ENCODE results near the gene C1orf174. TPM values are rescaled to one million over a fixed set of nuclear protein-coding genes. Genes with fewer than 3 reads are reported as not detected.

C1orf174 gene
- total and polyA plus RNA-seq, 2 of the 13 experiments (the other 11 are each of a cell fraction or from before 2014, with no cell fraction given) = 21.6 to 31.4 TPM

GRCh38 chr1:3926956-3927355 is 26.9 kb upstream of the C1orf174 start:
- no peaks in the 10 kb centered on the region for H3K36me3 ChIP-seq (replicated peaks in 1 of 2; ENCODE audit: control insufficient read depth in 1 of 2, insufficient read depth in 2 of 2, low read length in 2 of 2)
- no peak overlapping the region for H2AFZ ChIP-seq (ENCODE audit: low read length)
- no peak for TF ChIP-seq ZNF788 (CRISPR knock-in tag; IDR thresholded peaks at IDR 0.05; ENCODE audit: borderline replicate concordance)
- no peak for TF ChIP-seq ZNF703 (CRISPR knock-in tag; IDR thresholded peaks at IDR 0.05; ENCODE audit: borderline replicate concordance)
- intact Hi-C loops (cut with micrococcal nuclease; ENCODE audit: unreplicated experiment) (no loop called here), in situ Hi-C loops (cut with HindIII; ENCODE audit: extremely low pct_ligation_motif_present, low pct_unique_long_range_greater_than_20kb) (no loop called here)
- no TSS peak for BruUV-seq (replicated peaks)
- H3K4me1 ChIP-seq (ENCODE audit: insufficient read depth, low read length) = no peaks in the 10 kb centered on the region
- H3K27me3 ChIP-seq (ENCODE audit: control insufficient read depth in 1 of 2, insufficient read depth in 2 of 2, low read length in 2 of 2) = peaks cover 9 to 39% of the 10 kb centered on the region in 2 experiments
- no peak for ATAC-seq
- H3K9me3 ChIP-seq (ENCODE audit: low read length) = no peaks in the 10 kb centered on the region
- ChIA-PET POLR2A (no interaction called here), CTCF (ENCODE audit: low intra/inter-chr PET ratio, low total read pairs) (no interaction called here)
- no peak overlapping the region for H3K9ac ChIP-seq (ENCODE audit: insufficient read depth, low read depth, low read length)
- H3K27ac ChIP-seq (ENCODE audit: extremely low read length, insufficient read depth, low read length) = no peak overlapping the region
- no peaks in the 10 kb centered on the region for H3K79me2 ChIP-seq (ENCODE audit: insufficient read depth, low read length)
- no peak overlapping the region for H3K4me2 ChIP-seq (ENCODE audit: low read depth, low read length)
- H3K4me3 ChIP-seq (replicated peaks in 1 of 3; ENCODE audit: insufficient read depth in 1 of 3, low read depth in 2 of 3, low read length in 3 of 3) = no peak overlapping the region
- H4K20me1 ChIP-seq (ENCODE audit: insufficient read depth, low read length) = no peaks in the 10 kb centered on the region
- FAIRE-seq = no peak
- no peak for DNase-seq (ENCODE audit: low spot score)

GRCh38 chr1:3925762-3926161 is 25.7 kb upstream of the C1orf174 start:
- in situ Hi-C loops (cut with HindIII; ENCODE audit: extremely low pct_ligation_motif_present, low pct_unique_long_range_greater_than_20kb) (no loop called here), intact Hi-C loops (cut with micrococcal nuclease; ENCODE audit: unreplicated experiment) (no loop called here)
- ChIA-PET POLR2A (no interaction called here), CTCF (ENCODE audit: low intra/inter-chr PET ratio, low total read pairs) (no interaction called here)
- Histone ChIP-seq H3K4me2 (ENCODE audit: low read depth, low read length) (no peak overlapping the region), H4K20me1 (ENCODE audit: insufficient read depth, low read length) (no peaks in the 10 kb centered on the region), H2AFZ (ENCODE audit: low read length) (no peak overlapping the region), H3K9ac (ENCODE audit: insufficient read depth, low read depth, low read length) (no peak overlapping the region), H3K9me3 (ENCODE audit: low read length) (no peaks in the 10 kb centered on the region), H3K36me3 (replicated peaks in 1 of 2; ENCODE audit: control insufficient read depth in 1 of 2, insufficient read depth in 2 of 2, low read length in 2 of 2) (no peaks in the 10 kb centered on the region), H3K27me3 (ENCODE audit: control insufficient read depth in 1 of 2, insufficient read depth in 2 of 2, low read length in 2 of 2) (peaks cover 5 to 33% of the 10 kb centered on the region in 2 experiments), H3K4me1 (ENCODE audit: insufficient read depth, low read length) (no peaks in the 10 kb centered on the region), H3K79me2 (ENCODE audit: insufficient read depth, low read length) (no peaks in the 10 kb centered on the region), H3K4me3 (replicated peaks in 1 of 3; ENCODE audit: insufficient read depth in 1 of 3, low read depth in 2 of 3, low read length in 3 of 3) (no peak overlapping the region), H3K27ac (ENCODE audit: extremely low read length, insufficient read depth, low read length) (no peak overlapping the region)
- FAIRE-seq (no peak), ATAC-seq (no peak), DNase-seq (ENCODE audit: low spot score) (no peak)
- WGBS (ENCODE audit: low lambda C conversion rate) = 2% methylated on average over 8 of the region's 8 CpGs
- no TSS peak for BruUV-seq (replicated peaks)
- no peak for TF ChIP-seq TCF7L2 (IDR thresholded peaks at IDR 0.05; ENCODE audit: low read depth, low read length)
- no peak for TF ChIP-seq ZNF749 (CRISPR knock-in tag; IDR thresholded peaks at IDR 0.05; ENCODE audit: borderline replicate concordance)
- no peak for TF ChIP-seq CCAR2 (optimal IDR thresholded peaks at IDR 0.05; ENCODE audit: low read depth, low read length)
- no peak for TF ChIP-seq ZNF235 (CRISPR knock-in tag; IDR thresholded peaks at IDR 0.05; ENCODE audit: borderline replicate concordance)
- no peak for TF ChIP-seq PRDM10 (CRISPR knock-in tag; IDR thresholded peaks at IDR 0.05; ENCODE audit: low read depth)
- no peak for TF ChIP-seq ATF5 (CRISPR knock-in tag; IDR thresholded peaks at IDR 0.05; ENCODE audit: low read depth)
- no peak for TF ChIP-seq ELF1 (CRISPR knock-in tag; IDR thresholded peaks at IDR 0.05)
- no peak for TF ChIP-seq SATB2 (CRISPR knock-in tag; IDR thresholded peaks at IDR 0.05)
- no peak for TF ChIP-seq ZNF143 (CRISPR knock-in tag; IDR thresholded peaks at IDR 0.05)
- no peak for TF ChIP-seq SNAI1 (CRISPR knock-in tag; IDR thresholded peaks at IDR 0.05; ENCODE audit: borderline replicate concordance)
